Lung microvascular endothelial cell (primary cell): ENCODE measurements around the gene CELA2A. TPM values are rescaled to one million over a fixed set of nuclear protein-coding genes. Genes with fewer than 3 reads are reported as not detected.
"Not testable (repeated sequence)": the region's sequence is repeated elsewhere in the genome, so short reads cannot be mapped to it uniquely, and the experiment has no call there.

ENCODE experiments used
- DNase-seq, 2 donors: peaks; one replicate each; pipeline versions ENCODE4 v3.0.0 to v3.0.0-alpha.2; 2010; ENCODE audit warnings: low read depth in 2 of 2
- total RNA-seq: library from RNA; depleted of rRNA; stranded (reverse); fragments of >200 nt; gene quantifications from 2 replicates; pipeline ENCODE4 v1.2.1, GENCODE V29; 2014

CELA2A gene
- total RNA-seq, 1 donor from 2014 or later = not detected

GRCh38 chr1:15424981-15425380, 31.6 kb upstream of the CELA2A start:
- DNase-seq = no peak

- no peak for DNase-seq
Measured at GRCh38 chr1:15425521-15425920, 31.0 kb upstream of the CELA2A start.

- DNase-seq = no peak
Measured at GRCh38 chr1:15425958-15426357, 30.6 kb upstream of the CELA2A start.

- peak in 1 of 2 donors; percentile 16 for DNase-seq
Measured at GRCh38 chr1:15426492-15427279, 29.8 kb upstream of the CELA2A start.

GRCh38 chr1:15427280-15427666, 29.3 kb upstream of the CELA2A start:
- DNase-seq = no peak

GRCh38 chr1:15428252-15428651, 28.3 kb upstream of the CELA2A start:
- DNase-seq = not testable (repeated sequence)

GRCh38 chr1:15428815-15429435, 27.6 kb upstream of the CELA2A start:
- DNase-seq = no peak

- DNase-seq = peak in 1 of 2 donors; percentile 39
Measured at GRCh38 chr1:15429701-15430149, 26.8 kb upstream of the CELA2A start.

- DNase-seq = peak; percentile 50 to 63
Measured at GRCh38 chr1:15430787-15431570, 25.6 kb upstream of the CELA2A start.

GRCh38 chr1:15431571-15431948, 25.0 kb upstream of the CELA2A start:
- no peak for DNase-seq

GRCh38 chr1:15432324-15432723, 24.2 kb upstream of the CELA2A start:
- DNase-seq = no peak

- no peak for DNase-seq
Measured at GRCh38 chr1:15433471-15433870, 23.1 kb upstream of the CELA2A start.

- not testable (repeated sequence) for DNase-seq
Measured at GRCh38 chr1:15434739-15435138, 21.8 kb upstream of the CELA2A start.

GRCh38 chr1:15435239-15436077, 21.1 kb upstream of the CELA2A start:
- no peak for DNase-seq

- DNase-seq = no peak
Measured at GRCh38 chr1:15436881-15437442, 19.6 kb upstream of the CELA2A start.

- no peak for DNase-seq
Measured at GRCh38 chr1:15439325-15439724, 17.2 kb upstream of the CELA2A start.

- no peak for DNase-seq
Measured at GRCh38 chr1:15440357-15440756, 16.2 kb upstream of the CELA2A start.

- no peak for DNase-seq
Measured at GRCh38 chr1:15441247-15441646, 15.3 kb upstream of the CELA2A start.

- DNase-seq = no peak
Measured at GRCh38 chr1:15442119-15442518, 14.4 kb upstream of the CELA2A start.

- DNase-seq = no peak
Measured at GRCh38 chr1:15442759-15443158, 13.8 kb upstream of the CELA2A start.

- DNase-seq = no peak
Measured at GRCh38 chr1:15443281-15443680, 13.3 kb upstream of the CELA2A start.
